Ishikawa (cell line): ENCODE results near the gene MEGF11.

Experiments
- CEBPB ChIP-seq: IDR thresholded peaks from 2 replicates; pipeline ENCODE4 v1.6.1; 2012
- CREB1 ChIP-seq: IDR thresholded peaks from 2 replicates; pipeline ENCODE4 v1.6.1; 2012; ENCODE audit warnings: low read depth
- EGR1 ChIP-seq: IDR thresholded peaks from 2 replicates; pipeline ENCODE4 v1.6.1; 2012
- EP300 ChIP-seq: IDR thresholded peaks from 2 replicates; pipeline ENCODE4 v1.6.1; 2012; ENCODE audit warnings: borderline replicate concordance
- FOXM1 ChIP-seq: IDR thresholded peaks from 2 replicates; pipeline ENCODE4 v1.6.1; 2012; ENCODE audit warnings: low read depth, borderline replicate concordance
- MAX ChIP-seq: IDR thresholded peaks from 2 replicates; pipeline ENCODE4 v1.6.1; 2012
- NFIC ChIP-seq: IDR thresholded peaks from 2 replicates; pipeline ENCODE4 v1.6.1; 2012
- RAD21 ChIP-seq: IDR thresholded peaks from 2 replicates; pipeline ENCODE4 v1.6.1; 2012; ENCODE audit warnings: low read depth
- REST ChIP-seq: IDR thresholded peaks from 2 replicates; pipeline ENCODE4 v1.6.1; 2012; ENCODE audit warnings: low read depth, mild to moderate bottlenecking
- TAF1 ChIP-seq: IDR thresholded peaks from 2 replicates; pipeline ENCODE4 v1.6.1; 2012; ENCODE audit warnings: low read depth, mild to moderate bottlenecking
- TCF12 ChIP-seq: IDR thresholded peaks from 2 replicates; pipeline ENCODE4 v1.6.1; 2012; ENCODE audit warnings: low read depth
- TEAD4 ChIP-seq: IDR thresholded peaks from 2 replicates; pipeline ENCODE4 v1.6.1; 2012
- USF1 ChIP-seq: IDR thresholded peaks from 2 replicates; pipeline ENCODE4 v1.6.1; 2012
- YY1 ChIP-seq: IDR thresholded peaks from 2 replicates; pipeline ENCODE4 v1.6.1; 2012; ENCODE audit warnings: low read depth
- ZBTB7A ChIP-seq: IDR thresholded peaks from 2 replicates; pipeline ENCODE4 v1.6.1; 2012; ENCODE audit warnings: low read depth

The MEGF11 gene

GRCh38 chr15:66100761-66101160, 152.8 kb downstream of the MEGF11 start:
- no peak for TF ChIP-seq FOXM1
- no peak for TF ChIP-seq EP300
- no peak for TF ChIP-seq USF1
- TF ChIP-seq ZBTB7A, result no peak
- no peak for TF ChIP-seq RAD21
- TF ChIP-seq TEAD4, result no peak
- TF ChIP-seq CEBPB, result no peak
- no peak for TF ChIP-seq YY1
- TF ChIP-seq TAF1, result no peak
- no peak for TF ChIP-seq NFIC
- no peak for TF ChIP-seq TCF12
- TF ChIP-seq EGR1, result no peak
- TF ChIP-seq CREB1, result no peak
- no peak for TF ChIP-seq MAX
- TF ChIP-seq REST, result no peak

- TF ChIP-seq RAD21 (no peak), ZBTB7A (no peak), YY1 (no peak), FOXM1 (no peak), USF1 (no peak), MAX (no peak), REST (no peak), CEBPB (no peak), TEAD4 (no peak), TCF12 (no peak), EP300 (no peak), CREB1 (no peak), TAF1 (no peak), NFIC (no peak), EGR1 (no peak)
Measured at GRCh38 chr15:66099950-66100671, 153.4 kb downstream of the MEGF11 start.

GRCh38 chr15:66098022-66098363, 155.6 kb downstream of the MEGF11 start:
- TF ChIP-seq REST (peak; percentile 31; the same call in 1 of the 2 replicates), CREB1 (no peak)

- TF ChIP-seq ZBTB7A (no peak), CREB1 (no peak), NFIC (no peak), YY1 (no peak), CEBPB (no peak), EP300 (no peak), MAX (no peak), TAF1 (no peak), EGR1 (no peak), RAD21 (no peak), TEAD4 (no peak), REST (no peak), USF1 (no peak), TCF12 (no peak), FOXM1 (no peak)
Measured at GRCh38 chr15:66097151-66098021, 156.2 kb downstream of the MEGF11 start.
